Ramos (cell line): ENCODE data around the gene IL17REL.

ENCODE experiments used
- in situ Hi-C: fragments of 300-500 bp; cut with MboI; formaldehyde crosslinking; loops from one replicate; pipeline ENCODE4 v1.14.3; 2022; ENCODE audit warnings: low sequenced_read_pairs; ENCODE audit not compliant: unreplicated experiment

The IL17REL gene

GRCh38 chr22:50030297-50031188, 18.0 kb upstream of the IL17REL start:
- in situ Hi-C loops: loop anchor here (5.0 kb wide), 2 partner anchors 98 to 263 kb away; no protein-coding TSS in a partner anchor

- in situ Hi-C loops: no loop called here
Measured at GRCh38 chr22:50027639-50028537, 15.3 kb upstream of the IL17REL start.

GRCh38 chr22:50025993-50026392, 13.4 kb upstream of the IL17REL start:
- in situ Hi-C loops: no loop called here

- in situ Hi-C loops: no loop called here
Measured at GRCh38 chr22:50022171-50022819, 9.7 kb upstream of the IL17REL start.

- in situ Hi-C loops: no loop called here
Measured at GRCh38 chr22:50020606-50021005, 8.0 kb upstream of the IL17REL start.

GRCh38 chr22:50019316-50019715, 6.8 kb upstream of the IL17REL start:
- in situ Hi-C loops: no loop called here

GRCh38 chr22:50018608-50019285, 6.2 kb upstream of the IL17REL start:
- in situ Hi-C loops: no loop called here

- in situ Hi-C loops: no loop called here
Measured at GRCh38 chr22:50017701-50018224, 5.2 kb upstream of the IL17REL start.

GRCh38 chr22:50016988-50017700, 4.6 kb upstream of the IL17REL start:
- in situ Hi-C loops: no loop called here

GRCh38 chr22:50016308-50016987, 3.9 kb upstream of the IL17REL start:
- in situ Hi-C loops: no loop called here

- in situ Hi-C loops: no loop called here
Measured at GRCh38 chr22:50015451-50016307, 3.1 kb upstream of the IL17REL start.

- in situ Hi-C loops: no loop called here
Measured at GRCh38 chr22:50014655-50015401, 2.3 kb upstream of the IL17REL start.

GRCh38 chr22:50014053-50014501, 1.5 kb upstream of the IL17REL start:
- in situ Hi-C loops: no loop called here

GRCh38 chr22:50011447-50012210, 936 bp downstream of the IL17REL start:
- in situ Hi-C loops: no loop called here

GRCh38 chr22:50010676-50011446, 1.7 kb downstream of the IL17REL start:
- in situ Hi-C loops: no loop called here
